ENCODE results near the gene MACO1. TPM values are rescaled to one million over a fixed set of nuclear protein-coding genes. Genes with fewer than 3 reads are reported as not detected.
"Not testable (repeated sequence)": the region's sequence is repeated elsewhere in the genome, so short reads cannot be mapped to it uniquely, and the experiment has no call there.

MACO1 gene
- total RNA-seq, 1 experiment from 2014 or later, result 16.3 TPM

DNA sequence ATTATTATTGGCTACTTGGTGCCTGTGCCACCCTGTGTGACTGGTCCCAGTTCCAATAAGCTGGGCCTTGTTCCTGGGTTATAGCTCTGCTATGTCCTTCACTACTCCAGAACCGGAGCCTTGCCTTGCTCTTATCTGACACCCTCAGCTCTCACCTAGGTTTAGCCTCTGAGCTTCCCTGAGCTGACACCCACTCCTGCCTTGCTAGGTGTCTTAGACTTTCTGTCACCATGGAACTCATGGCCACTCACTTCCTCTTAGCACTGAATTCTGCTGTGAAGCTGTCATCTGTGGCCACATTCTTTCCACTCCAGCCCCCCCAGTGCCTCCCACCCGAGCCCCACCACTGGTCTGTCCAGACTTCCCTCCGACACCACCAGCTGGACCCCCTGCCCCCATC lies 41.0 kb upstream of the MACO1 start:
- not testable (repeated sequence) for H3K79me2 ChIP-seq (ENCODE audit: insufficient read depth, low read length); H4K91ac ChIP-seq (ENCODE audit: insufficient read length, low read depth, low read length); H3K27me3 ChIP-seq (ENCODE audit: insufficient read depth, low read length); H4K20me1 ChIP-seq (ENCODE audit: control insufficient read depth, insufficient read depth, insufficient read length); H2BK20ac ChIP-seq (ENCODE audit: low read depth, low read length, poor library complexity, severe bottlenecking); H3K9me3 Mint-ChIP-seq; H3K36me3 Mint-ChIP-seq (ENCODE audit: insufficient read depth in 1 of 3, low read depth in 3 of 3); H3K4me1 Mint-ChIP-seq; H3K56ac ChIP-seq (ENCODE audit: insufficient read length, low read depth, low read length); H3K9me3 ChIP-seq (ENCODE audit: control insufficient read depth, low read depth, low read length); H2BK5ac ChIP-seq (ENCODE audit: insufficient read length, low read length); H3K4me1 ChIP-seq (ENCODE audit: insufficient read depth, low read length); H3K4me2 ChIP-seq (ENCODE audit: insufficient read depth, insufficient read length, low read length); H3K18ac ChIP-seq (ENCODE audit: insufficient read length, low read depth, low read length); H3K23ac ChIP-seq (ENCODE audit: insufficient read length, low read depth, low read length); H2AK5ac ChIP-seq (ENCODE audit: insufficient read length, low read length); H3K9ac ChIP-seq (ENCODE audit: extremely low read depth, insufficient read length, low read length); H3K4me3 Mint-ChIP-seq; H3K27ac Mint-ChIP-seq; H2AFZ ChIP-seq (ENCODE audit: low read length); DNase-seq; H3K14ac ChIP-seq (ENCODE audit: insufficient read depth, low read length); H2BK120ac ChIP-seq (ENCODE audit: low read depth, low read length, poor library complexity, severe bottlenecking); H2BK15ac ChIP-seq (ENCODE audit: low read depth, low read length); H3K79me1 ChIP-seq (ENCODE audit: insufficient read depth, low read depth, low read length, poor library complexity, severe bottlenecking); H3K27ac ChIP-seq (ENCODE audit: insufficient read length, low read depth, low read length); H3T11ph ChIP-seq (ENCODE audit: low read length); H3K27me3 Mint-ChIP-seq (ENCODE audit: low read depth); H2BK12ac ChIP-seq (ENCODE audit: insufficient read length, low read depth, low read length); H3K23me2 ChIP-seq (ENCODE audit: insufficient read length, low read depth, low read length, poor library complexity, severe bottlenecking); H4K8ac ChIP-seq (replicated peaks; ENCODE audit: insufficient read length, low read depth, low read length); H4K5ac ChIP-seq (ENCODE audit: insufficient read length, low read depth, low read length); H3K4ac ChIP-seq (ENCODE audit: low read depth, low read length)
- WGBS (ENCODE audit: extremely low coverage, insufficient read length, low lambda C conversion rate), result no CpG with 5 or more reads among the region's 3 CpGs
